ENCODE results near the gene DOCK11.

Gene DOCK11

DNA sequence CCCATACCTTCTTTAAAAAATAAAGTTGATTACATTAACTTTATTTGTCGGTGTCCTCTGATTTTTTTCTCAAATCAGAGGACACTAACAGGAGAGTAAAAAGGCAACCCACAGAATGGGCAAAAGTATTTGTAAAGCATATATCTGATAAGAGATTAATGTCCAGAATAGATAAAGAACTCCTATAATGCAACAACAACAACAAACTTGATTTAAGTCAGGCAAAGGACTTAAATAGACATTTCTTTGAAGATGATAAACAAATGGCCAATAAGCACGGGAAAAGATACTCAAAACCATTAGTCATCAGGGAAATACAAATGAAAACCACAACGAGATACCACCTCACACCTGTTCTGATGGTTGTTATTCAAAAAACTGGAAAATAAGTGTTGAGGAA, 28.7 kb downstream of the DOCK11 start:
- H4K20me1 ChIP-seq (ENCODE audit: insufficient read depth, low read length): no peaks in the 10 kb centered on the region
- no peaks in the 10 kb centered on the region for H3F3A ChIP-seq (ENCODE audit: insufficient read depth, low read length)
- H3K36me3 ChIP-seq (ENCODE audit: insufficient read depth, low read length): no peaks in the 10 kb centered on the region
- H3K27me3 ChIP-seq (ENCODE audit: insufficient read depth, low read length): no peaks in the 10 kb centered on the region
- H3K4me3 ChIP-seq (ENCODE audit: low read depth, low read length, poor library complexity, severe bottlenecking): no peak overlapping the region
- no peaks in the 10 kb centered on the region for H3K79me2 ChIP-seq (ENCODE audit: insufficient read depth, low read length)
- no peak overlapping the region for H3K27ac ChIP-seq (ENCODE audit: low read depth, low read length, poor library complexity, severe bottlenecking)
- no peak overlapping the region for H2AFZ ChIP-seq (ENCODE audit: low read length)
- H3K4me2 ChIP-seq (ENCODE audit: low read length): no peak overlapping the region
- H3K9me3 ChIP-seq (ENCODE audit: low read length): no peaks in the 10 kb centered on the region
- no peak overlapping the region for H3K9ac ChIP-seq (ENCODE audit: low read length)
- peaks cover 11% of the 10 kb centered on the region for H3K4me1 ChIP-seq (ENCODE audit: insufficient read depth, low read length, severe bottlenecking)
- TF ChIP-seq EZH2 (IDR thresholded peaks at IDR 0.05; ENCODE audit: borderline replicate concordance, low read length): no peak
- TF ChIP-seq, protein P1, sequence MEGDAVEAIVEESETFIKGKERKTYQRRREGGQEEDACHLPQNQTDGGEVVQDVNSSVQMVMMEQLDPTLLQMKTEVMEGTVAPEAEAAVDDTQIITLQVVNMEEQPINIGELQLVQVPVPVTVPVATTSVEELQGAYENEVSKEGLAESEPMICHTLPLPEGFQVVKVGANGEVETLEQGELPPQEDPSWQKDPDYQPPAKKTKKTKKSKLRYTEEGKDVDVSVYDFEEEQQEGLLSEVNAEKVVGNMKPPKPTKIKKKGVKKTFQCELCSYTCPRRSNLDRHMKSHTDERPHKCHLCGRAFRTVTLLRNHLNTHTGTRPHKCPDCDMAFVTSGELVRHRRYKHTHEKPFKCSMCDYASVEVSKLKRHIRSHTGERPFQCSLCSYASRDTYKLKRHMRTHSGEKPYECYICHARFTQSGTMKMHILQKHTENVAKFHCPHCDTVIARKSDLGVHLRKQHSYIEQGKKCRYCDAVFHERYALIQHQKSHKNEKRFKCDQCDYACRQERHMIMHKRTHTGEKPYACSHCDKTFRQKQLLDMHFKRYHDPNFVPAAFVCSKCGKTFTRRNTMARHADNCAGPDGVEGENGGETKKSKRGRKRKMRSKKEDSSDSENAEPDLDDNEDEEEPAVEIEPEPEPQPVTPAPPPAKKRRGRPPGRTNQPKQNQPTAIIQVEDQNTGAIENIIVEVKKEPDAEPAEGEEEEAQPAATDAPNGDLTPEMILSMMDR (IDR thresholded peaks at IDR 0.05; ENCODE audit: low read length): no peak
- H3K9me2 ChIP-seq (ENCODE audit: low read depth, low read length): no peaks in the 10 kb centered on the region

DNA sequence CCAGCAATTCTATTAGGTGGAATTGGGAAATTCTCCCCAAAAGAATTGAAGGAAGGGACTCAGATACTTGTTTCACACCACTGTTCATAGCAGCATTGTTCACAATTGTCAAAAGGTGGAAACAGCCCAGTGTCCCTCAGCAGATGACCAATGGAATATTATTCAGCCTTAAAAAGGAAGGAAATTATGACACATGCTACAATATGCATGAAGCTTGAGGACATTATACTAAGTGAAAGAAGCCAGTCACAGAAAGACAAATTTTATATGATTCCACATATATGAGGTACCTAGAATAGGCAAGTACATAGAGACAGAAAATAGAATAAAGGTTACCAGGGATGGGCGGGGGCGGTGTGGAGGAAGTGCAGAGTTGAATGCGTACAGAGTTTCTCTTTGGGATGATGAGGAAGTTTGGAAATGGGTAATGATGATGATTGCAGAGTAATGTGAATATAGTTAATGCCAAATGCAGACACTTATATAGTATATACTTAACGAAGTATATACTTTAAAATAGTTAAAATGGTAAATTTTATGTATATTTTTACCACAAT, 29.6 kb downstream of the DOCK11 start:
- Histone ChIP-seq H3F3A (ENCODE audit: insufficient read depth, low read length) (no peaks in the 10 kb centered on the region), H3K9me2 (ENCODE audit: low read depth, low read length) (no peaks in the 10 kb centered on the region), H3K79me2 (ENCODE audit: insufficient read depth, low read length) (no peaks in the 10 kb centered on the region), H3K27ac (ENCODE audit: low read depth, low read length, poor library complexity, severe bottlenecking) (no peak overlapping the region), H3K4me1 (ENCODE audit: insufficient read depth, low read length, severe bottlenecking) (peaks cover 11% of the 10 kb centered on the region), H4K20me1 (ENCODE audit: insufficient read depth, low read length) (no peaks in the 10 kb centered on the region), H3K9me3 (ENCODE audit: low read length) (no peaks in the 10 kb centered on the region), H3K4me3 (ENCODE audit: low read depth, low read length, poor library complexity, severe bottlenecking) (no peak overlapping the region), H2AFZ (ENCODE audit: low read length) (no peak overlapping the region), H3K4me2 (ENCODE audit: low read length) (no peak overlapping the region), H3K36me3 (ENCODE audit: insufficient read depth, low read length) (no peaks in the 10 kb centered on the region), H3K9ac (ENCODE audit: low read length) (no peak overlapping the region), H3K27me3 (ENCODE audit: insufficient read depth, low read length) (no peaks in the 10 kb centered on the region)
- TF ChIP-seq EZH2 (IDR thresholded peaks at IDR 0.05; ENCODE audit: borderline replicate concordance, low read length): no peak
- TF ChIP-seq, protein P1 (IDR thresholded peaks at IDR 0.05; ENCODE audit: low read length): no peak

DNA sequence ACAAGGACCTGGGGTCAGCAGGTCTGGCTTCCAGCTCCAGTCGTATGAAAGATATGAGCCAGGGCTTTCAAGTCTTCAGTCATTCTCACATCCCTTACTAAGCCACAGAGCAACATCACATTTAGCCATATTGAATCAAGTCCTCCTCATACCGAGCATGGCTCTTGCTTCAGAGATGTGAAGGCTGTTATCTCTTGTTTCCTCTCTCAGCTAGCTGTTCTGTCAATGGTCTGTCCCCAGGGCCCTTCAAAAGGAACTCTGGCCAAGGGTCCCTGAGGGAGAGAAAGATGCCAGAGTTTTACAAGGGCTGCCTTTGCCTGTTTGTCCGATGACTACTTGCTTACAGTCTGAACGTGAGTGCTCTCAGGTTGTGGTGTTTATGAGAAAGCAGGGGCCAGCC, 30.5 kb downstream of the DOCK11 start:
- H3K79me2 ChIP-seq (ENCODE audit: insufficient read depth, low read length): no peaks in the 10 kb centered on the region
- no peak overlapping the region for H3K4me2 ChIP-seq (ENCODE audit: low read length)
- H3K4me3 ChIP-seq (ENCODE audit: low read depth, low read length, poor library complexity, severe bottlenecking): no peak overlapping the region
- peak overlapping the region; percentile 39 for H3K27ac ChIP-seq (ENCODE audit: low read depth, low read length, poor library complexity, severe bottlenecking)
- no peaks in the 10 kb centered on the region for H3F3A ChIP-seq (ENCODE audit: insufficient read depth, low read length)
- H3K4me1 ChIP-seq (ENCODE audit: insufficient read depth, low read length, severe bottlenecking): peaks cover 15% of the 10 kb centered on the region
- H3K9me2 ChIP-seq (ENCODE audit: low read depth, low read length): no peaks in the 10 kb centered on the region
- H2AFZ ChIP-seq (ENCODE audit: low read length): no peak overlapping the region
- no peaks in the 10 kb centered on the region for H4K20me1 ChIP-seq (ENCODE audit: insufficient read depth, low read length)
- H3K27me3 ChIP-seq (ENCODE audit: insufficient read depth, low read length): no peaks in the 10 kb centered on the region
- no peaks in the 10 kb centered on the region for H3K36me3 ChIP-seq (ENCODE audit: insufficient read depth, low read length)
- no peaks in the 10 kb centered on the region for H3K9me3 ChIP-seq (ENCODE audit: low read length)
- TF ChIP-seq, protein P1 (IDR thresholded peaks at IDR 0.05; ENCODE audit: low read length): no peak
- no peak for TF ChIP-seq EZH2 (IDR thresholded peaks at IDR 0.05; ENCODE audit: borderline replicate concordance, low read length)
- H3K9ac ChIP-seq (ENCODE audit: low read length): no peak overlapping the region
